ENCODE data around the gene IFRD2. TPM values are rescaled to one million over a fixed set of nuclear protein-coding genes. Genes with fewer than 3 reads are reported as not detected.

Gene IFRD2
- total and polyA plus RNA-seq, 2 of the 8 experiments (the other 6 are each of a cell fraction or from before 2014, with no cell fraction given): 76.7 to 88.8 TPM

GRCh38 chr3:50325113-50325480 is 32.9 kb upstream of the IFRD2 start (continued):
- TF ChIP-seq CHD7 (IDR thresholded peaks at IDR 0.05; ENCODE audit: insufficient replicate concordance, low read length) (no peak), ASH2L (IDR thresholded peaks at IDR 0.05; ENCODE audit: low read length) (no peak), CTCF (IDR thresholded peaks at IDR 0.05; ENCODE audit: control extremely low read depth in 1 of 3, insufficient read depth in 1 of 3, low read depth in 1 of 3, low read length in 3 of 3) (no peak), PHF8 (conservative IDR thresholded peaks at IDR 0.05; ENCODE audit: low read depth, low read length) (no peak), SIRT6 (IDR thresholded peaks at IDR 0.05; ENCODE audit: low read length) (no peak)

Measured in H1 (cell line).